ENCODE measurements around the gene VENTX. TPM values are rescaled to one million over a fixed set of nuclear protein-coding genes. Genes with fewer than 3 reads are reported as not detected.

The VENTX gene
- total RNA-seq, 4 donors from 2014 or later: 0.13 to 1.3 (median 0.34) TPM

GRCh38 chr10:133276435-133277201 lies 39.0 kb downstream of the VENTX start, which contains the start of gene ADAM8:
TSS of gene ADAM8 (minus strand) at chr10:133276868. CDS start at chr10:133276817, 51 bp downstream.
- DNase-seq (no peak), ATAC-seq (no peak)
- Histone ChIP-seq H3K36me3 (peaks cover 0 to 24% of the 10 kb centered on the region in 2 donors), H3K27ac (no peak within 1 kb of the TSS), H3K4me3 (no peak within 1 kb of the TSS), H3K4me1 (no peaks in the 10 kb centered on the region), H3K27me3 (peaks cover 18 to 22% (median 18%) of the 10 kb centered on the region in 3 donors), H3K9me3 (no peaks in the 10 kb centered on the region)
- intact Hi-C loops (cut with DNase I; ENCODE audit: low total_unique reads) (no loop called here), in situ Hi-C loops (cut with MboI; ENCODE audit: low sequenced_read_pairs in 4 of 4) (no loop called here)
- TF ChIP-seq POLR2A (IDR thresholded peaks at IDR 0.05) (no peak), CTCF (IDR thresholded peaks at IDR 0.05 in 4 of 5, conservative IDR thresholded peaks at IDR 0.05 in 1 of 5) (no peak)

DNA sequence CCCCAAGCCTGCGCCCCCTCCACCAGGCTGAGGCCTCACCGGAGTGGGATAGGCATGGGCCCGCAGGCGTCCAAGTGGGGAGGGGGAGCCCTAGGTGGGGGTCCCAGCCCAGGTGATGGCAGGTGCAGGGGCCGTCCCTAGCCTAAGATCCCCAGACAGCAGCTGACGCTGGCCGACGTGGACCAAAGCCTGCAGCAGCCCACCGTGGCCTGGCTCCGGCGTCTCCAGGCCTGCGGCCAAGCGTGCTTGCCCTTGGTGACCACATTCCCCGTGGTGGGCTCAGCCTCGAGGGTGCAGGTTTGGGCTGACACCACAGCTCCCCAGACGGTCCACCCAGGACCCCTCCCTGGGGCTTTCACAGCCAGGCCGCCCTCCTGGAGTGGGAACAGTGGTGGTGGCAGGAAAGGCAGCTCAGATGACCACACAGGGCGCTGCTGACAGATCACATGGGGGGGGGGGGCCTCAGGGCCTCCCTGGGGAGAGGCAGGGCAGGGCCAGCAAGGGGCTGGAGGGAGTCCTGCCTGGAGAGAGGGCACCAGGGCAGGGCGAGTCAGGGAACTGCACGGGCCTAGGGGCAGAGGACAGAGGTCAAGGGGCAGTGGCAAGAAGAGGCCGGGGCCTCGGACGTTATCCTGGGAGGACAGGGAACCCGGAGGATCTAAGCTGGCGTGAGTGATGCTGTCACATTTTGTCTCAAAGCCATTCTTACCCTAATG lies 39.8 kb downstream of the VENTX start:
- TF ChIP-seq POLR2A (IDR thresholded peaks at IDR 0.05) (no peak), CTCF (IDR thresholded peaks at IDR 0.05 in 4 of 5, conservative IDR thresholded peaks at IDR 0.05 in 1 of 5) (no peak)
- H3K4me1 ChIP-seq: no peaks in the 10 kb centered on the region
- H3K27me3 ChIP-seq: peaks cover 18 to 22% (median 18%) of the 10 kb centered on the region in 3 donors
- DNase-seq (no peak), ATAC-seq (no peak)
- no peak overlapping the region for H3K4me3 ChIP-seq
- H3K36me3 ChIP-seq: peaks cover 0 to 32% of the 10 kb centered on the region in 2 donors
- in situ Hi-C loops (cut with MboI; ENCODE audit: low sequenced_read_pairs in 4 of 4) (no loop called here), intact Hi-C loops (cut with DNase I; ENCODE audit: low total_unique reads) (no loop called here)
- H3K27ac ChIP-seq: no peak overlapping the region
- no peaks in the 10 kb centered on the region for H3K9me3 ChIP-seq

GRCh38 chr10:133277993-133278576 lies 40.4 kb downstream of the VENTX start:
- TF ChIP-seq CTCF (IDR thresholded peaks at IDR 0.05 in 4 of 5, conservative IDR thresholded peaks at IDR 0.05 in 1 of 5) (no peak), POLR2A (IDR thresholded peaks at IDR 0.05) (no peak)
- H3K27ac ChIP-seq: no peak overlapping the region
- no peaks in the 10 kb centered on the region for H3K4me1 ChIP-seq
- no peak overlapping the region for H3K4me3 ChIP-seq
- peaks cover 0 to 39% of the 10 kb centered on the region in 2 donors for H3K36me3 ChIP-seq
- no peak for ATAC-seq
- intact Hi-C loops (cut with DNase I; ENCODE audit: low total_unique reads): no loop called here
- in situ Hi-C loops (cut with MboI; ENCODE audit: low sequenced_read_pairs in 4 of 4): no loop called here
- DNase-seq: no peak
- no peaks in the 10 kb centered on the region for H3K9me3 ChIP-seq
- H3K27me3 ChIP-seq: peaks cover 18 to 22% (median 18%) of the 10 kb centered on the region in 3 donors

DNA sequence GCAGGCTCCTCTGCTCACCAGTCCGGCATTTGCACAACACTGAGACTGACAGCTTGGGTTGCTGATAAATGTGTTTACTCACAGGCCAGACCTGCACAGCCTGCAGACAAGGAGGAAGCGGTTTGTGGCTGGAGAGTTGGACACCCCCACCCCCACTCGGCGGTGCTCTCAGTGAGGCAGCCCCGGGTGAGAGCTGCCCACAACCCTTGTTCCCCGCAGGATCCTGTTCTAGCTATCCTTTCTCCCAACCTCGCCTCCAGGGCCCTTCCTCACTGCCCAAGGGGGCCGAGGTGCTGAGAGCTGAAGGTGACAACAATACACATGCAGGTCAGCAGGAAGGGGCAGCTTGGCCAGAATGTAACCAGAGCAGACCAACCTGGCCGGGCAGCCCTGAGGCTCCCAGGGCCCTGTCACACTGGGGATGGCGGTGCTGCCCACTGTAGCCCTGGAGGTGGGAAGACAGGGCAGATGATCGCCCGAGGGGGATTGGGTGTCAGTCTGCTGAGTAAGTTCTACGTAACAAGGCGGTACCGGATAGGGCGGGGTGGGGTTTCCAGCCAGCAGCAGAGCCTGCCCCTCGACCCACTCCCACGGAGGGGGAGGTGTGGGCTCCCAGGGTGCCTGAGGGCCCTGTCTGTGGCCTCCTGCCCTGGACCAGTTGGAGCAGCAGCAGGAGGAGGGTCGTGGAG lies 41.1 kb downstream of the VENTX start:
- peaks cover 0 to 45% of the 10 kb centered on the region in 2 donors for H3K36me3 ChIP-seq
- in situ Hi-C loops (cut with MboI; ENCODE audit: low sequenced_read_pairs in 4 of 4) (no loop called here), intact Hi-C loops (cut with DNase I; ENCODE audit: low total_unique reads) (no loop called here)
- H3K4me1 ChIP-seq: no peaks in the 10 kb centered on the region
- H3K27ac ChIP-seq: no peak overlapping the region
- no peaks in the 10 kb centered on the region for H3K9me3 ChIP-seq
- H3K4me3 ChIP-seq: no peak overlapping the region
- no peak for TF ChIP-seq POLR2A (IDR thresholded peaks at IDR 0.05)
- DNase-seq: peak in 1 of 2 donors; percentile 38
- H3K27me3 ChIP-seq: peaks cover 18 to 22% (median 18%) of the 10 kb centered on the region in 3 donors
- no peak for ATAC-seq

Data from gastrocnemius medialis (tissue), 4 donors.